CD4-positive, alpha-beta T cell treated with Interferon gamma for 1 hour (primary cell): ENCODE results near the gene TBXT.

Experiments used
- DNase-seq: peaks from one replicate; pipeline ENCODE4 v3.0.0-alpha.2; 2020

TBXT gene

GRCh38 chr6:166109608-166110007 lies 58.0 kb downstream of the TBXT start:
- no peak for DNase-seq
